CD4-positive, alpha-beta T cell treated with Interleukin-4 for 4 hours (primary cell): ENCODE data around the gene IDI2.
"Not testable (repeated sequence)": the region's sequence is repeated elsewhere in the genome, so short reads cannot be mapped to it uniquely, and the experiment has no call there.

Experiments used
- DNase-seq: peaks from one replicate; pipeline ENCODE4 v3.0.0-alpha.2; 2020

The IDI2 gene

DNA sequence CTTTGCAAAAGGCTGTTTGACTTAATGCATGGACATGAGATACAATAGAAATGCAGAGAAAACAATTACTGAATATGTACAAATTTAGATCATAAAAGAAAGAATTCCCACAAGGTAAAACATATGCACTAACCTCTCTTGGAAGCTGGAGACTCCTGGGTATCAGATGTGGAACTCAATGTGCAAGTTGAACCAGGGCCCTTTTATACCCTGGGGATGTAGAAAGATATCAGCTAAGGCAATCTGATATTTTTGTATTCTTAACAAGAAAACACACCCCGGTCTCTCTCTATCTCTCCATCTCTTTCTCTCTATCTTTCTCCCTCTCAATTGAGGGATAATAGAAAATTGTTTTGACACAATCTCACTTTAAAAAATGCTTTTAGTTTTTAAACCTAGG, at the start of gene IDI2:
Gene IDI2 (minus strand): TSS at position 177 of the 400 bp plus-strand sequence. CDS start 1,136 bp downstream, outside the sequence.
- DNase-seq, result no peak

DNA sequence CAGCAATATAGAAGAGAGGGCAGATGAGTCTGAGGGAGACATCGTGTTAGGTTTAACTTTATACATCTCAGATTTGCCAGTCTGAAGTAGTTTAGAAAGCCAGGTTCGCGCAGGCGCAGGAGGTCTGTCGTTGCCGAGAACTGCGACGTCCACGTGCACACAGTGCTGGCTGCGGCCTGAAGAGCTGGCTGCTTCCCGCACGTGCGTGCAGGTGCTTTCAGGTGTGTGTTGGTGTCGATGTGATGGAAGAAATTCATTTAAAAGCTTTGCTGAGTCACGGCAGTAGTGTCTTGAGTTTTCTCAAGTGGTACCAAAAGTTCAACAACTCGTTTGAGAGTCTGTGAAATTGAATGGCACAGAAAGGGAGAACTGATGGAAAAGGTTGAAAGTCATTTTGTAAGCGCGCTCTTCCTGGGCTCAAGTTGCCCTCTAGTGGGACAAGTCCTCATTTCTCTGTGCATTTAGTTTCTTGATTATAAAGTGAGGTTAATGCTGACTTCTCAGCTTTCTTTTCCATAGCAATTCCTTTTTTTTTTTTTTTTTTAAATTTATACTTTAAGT, 49.2 kb upstream of the IDI2 start:
- DNase-seq, result no peak

DNA sequence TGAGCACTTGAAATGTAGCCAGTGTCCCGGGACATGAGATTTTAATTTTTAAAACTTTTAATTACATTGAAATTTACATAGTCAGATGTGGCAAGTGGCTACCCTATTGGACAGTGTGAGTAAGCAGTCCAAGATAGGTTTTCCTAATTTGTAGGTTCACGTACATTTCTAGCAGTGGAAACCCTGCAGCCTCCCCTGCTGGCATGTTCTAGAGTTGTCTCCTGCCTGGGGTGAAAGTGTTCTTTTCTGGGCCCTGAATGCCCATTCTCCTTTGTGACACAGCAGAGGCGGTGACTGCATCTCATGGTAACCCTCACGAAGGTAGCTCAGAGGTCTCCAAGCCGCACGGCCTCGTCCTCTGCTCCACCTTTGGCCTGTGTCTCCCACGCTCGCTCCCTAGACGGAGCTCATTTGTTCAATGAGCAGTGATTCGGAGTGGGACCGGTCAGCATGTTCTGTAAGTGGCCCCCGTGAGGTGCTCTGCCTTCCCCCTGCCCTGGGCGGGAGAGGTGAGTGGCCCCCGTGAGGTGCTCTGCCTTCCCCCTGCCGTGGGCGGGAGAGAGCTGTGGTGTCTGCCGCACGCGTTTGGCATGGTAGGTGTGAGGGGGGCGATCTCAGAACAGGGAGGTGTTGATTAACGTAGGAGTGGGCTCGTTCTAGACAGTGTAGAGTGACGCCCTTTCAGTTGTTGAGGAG, 48.5 kb upstream of the IDI2 start:
- DNase-seq, result no peak

DNA sequence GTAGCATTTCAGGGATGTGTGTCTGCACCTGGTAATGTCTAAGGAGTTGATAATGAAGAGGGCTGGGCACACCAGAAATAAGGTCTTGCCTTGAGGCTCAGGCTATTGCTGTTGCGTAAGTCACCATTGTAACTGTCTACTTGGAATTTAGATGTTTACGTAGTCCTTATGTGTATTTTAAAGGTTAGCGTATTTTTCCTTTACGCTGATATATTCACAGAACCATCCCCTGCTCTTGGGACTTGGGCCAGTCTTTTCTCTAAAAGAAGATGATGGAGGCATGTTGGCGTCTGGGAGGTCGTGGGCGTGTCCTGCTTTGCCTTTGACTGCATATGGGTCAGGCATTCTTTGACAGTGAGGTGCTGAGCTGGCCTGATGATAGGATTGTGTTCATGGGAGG, 45.3 kb upstream of the IDI2 start:
- DNase-seq, result no peak

DNA sequence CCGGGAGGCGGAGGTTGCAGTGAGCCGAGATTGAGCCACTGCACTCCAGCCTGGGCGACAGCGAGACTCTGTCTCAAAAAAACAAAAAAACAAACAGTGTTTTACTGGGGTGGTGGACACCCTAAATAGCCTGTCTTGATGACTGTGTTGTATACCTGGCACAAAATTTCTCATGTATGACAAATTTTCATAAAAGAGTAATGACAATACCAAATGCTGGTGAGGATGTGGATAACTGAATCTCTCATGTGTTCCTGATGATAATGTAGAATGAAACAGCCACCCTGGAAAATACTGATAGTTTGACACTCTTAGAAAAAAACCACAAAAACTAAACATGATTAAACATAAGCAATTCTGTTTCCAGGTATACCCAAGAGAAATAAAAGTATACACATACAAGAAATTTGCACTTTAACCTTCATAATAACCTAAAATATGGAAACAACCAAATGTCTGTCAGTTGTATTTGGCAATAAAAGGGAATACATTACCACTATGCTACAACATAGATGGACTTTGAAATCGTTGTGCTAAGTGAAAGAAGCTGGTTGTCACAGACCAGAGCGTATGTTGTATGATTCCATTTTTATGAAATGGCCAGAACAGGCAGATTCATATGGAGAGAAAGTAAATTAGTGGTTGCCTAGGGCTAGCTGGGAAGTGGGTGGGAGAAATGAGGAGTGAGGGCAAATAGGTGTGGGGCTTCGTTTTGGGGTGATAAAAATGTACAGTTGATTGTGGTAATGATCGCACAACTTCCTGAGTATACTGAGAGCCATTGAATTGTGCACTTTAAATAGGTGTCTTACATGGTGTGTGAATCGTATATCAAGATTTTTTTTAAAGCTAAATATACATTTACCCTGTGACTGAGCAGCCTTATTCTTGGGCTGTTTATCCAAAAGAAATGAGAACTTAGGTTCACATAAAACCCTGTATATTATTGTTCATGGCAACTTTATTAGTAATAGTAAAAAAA, 43.0 kb upstream of the IDI2 start:
- DNase-seq, result no peak

GRCh38 chr10:1066734-1067133, 41.1 kb upstream of the IDI2 start:
- DNase-seq, result not testable (repeated sequence)

GRCh38 chr10:1064964-1065247, 39.2 kb upstream of the IDI2 start:
- no peak for DNase-seq

DNA sequence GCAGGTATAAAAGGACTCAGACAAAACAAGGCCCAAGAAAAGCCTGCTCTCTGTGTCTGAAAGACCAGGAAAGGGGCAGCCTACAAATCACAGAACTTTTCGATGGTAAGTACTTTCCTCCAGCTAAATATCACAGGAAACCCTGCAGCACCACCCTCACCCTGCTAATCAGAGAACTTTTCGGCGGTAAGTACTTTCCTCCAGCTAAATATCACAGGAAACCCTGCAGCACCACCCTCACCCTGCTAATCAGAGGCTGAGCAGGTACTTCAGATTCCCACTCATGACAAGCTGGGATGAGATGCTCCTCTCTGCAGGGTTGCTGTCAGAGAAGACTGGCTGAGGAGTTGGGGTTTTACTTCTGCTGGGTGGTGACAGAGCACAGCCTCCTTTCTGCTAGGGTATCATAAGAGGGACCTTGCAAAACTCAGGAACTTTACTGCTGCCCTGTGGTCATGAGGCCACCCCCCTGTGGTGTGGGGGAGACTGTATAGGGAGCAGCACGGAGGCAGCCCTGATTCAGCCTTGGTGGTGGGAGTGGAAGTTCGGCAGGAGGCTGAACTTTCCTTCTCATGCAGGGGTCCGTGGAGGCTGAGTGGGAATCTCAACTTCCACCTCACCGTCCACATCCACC, 37.7 kb upstream of the IDI2 start:
- peak; percentile 61 for DNase-seq

DNA sequence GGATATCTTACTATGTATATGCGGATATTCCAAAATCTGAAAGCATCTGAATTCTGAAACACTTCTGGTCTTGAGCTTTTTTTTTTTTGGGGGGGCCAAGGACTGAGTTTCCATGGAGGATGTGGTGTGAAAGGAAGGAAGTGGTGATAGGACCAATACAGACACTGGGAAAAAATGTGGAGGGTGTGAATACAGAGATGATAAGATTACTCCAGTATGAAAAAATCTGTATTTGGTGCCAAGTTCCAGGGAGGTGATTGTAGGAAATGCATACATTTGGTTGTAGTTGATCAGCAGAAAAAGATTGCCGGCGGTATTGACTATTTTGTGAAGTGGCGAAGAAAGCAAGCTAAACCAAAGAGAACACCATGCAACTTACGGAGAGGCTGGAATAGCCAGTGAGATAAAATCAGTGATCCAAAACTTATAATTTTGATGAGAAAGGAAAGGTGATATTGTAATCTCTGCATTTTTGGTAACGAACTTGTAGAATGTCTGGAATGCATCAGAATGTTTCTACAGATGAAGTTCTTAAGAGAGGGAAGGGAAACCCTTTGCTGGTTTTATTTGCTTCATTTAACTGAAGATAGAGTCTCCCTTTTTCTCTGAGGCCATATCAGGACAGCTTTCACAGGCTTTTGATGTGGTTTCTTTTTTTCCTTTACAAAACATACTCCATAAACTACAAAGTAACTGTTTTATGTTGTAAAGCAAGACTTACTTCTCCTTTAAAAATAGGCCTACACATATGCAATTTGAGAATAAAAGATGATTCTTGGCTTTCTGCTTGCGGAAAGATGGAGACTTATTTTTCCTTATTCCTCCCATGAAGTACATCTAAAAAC, 36.5 kb upstream of the IDI2 start:
- DNase-seq, result peak; percentile 26

- no peak for DNase-seq
Observed at GRCh38 chr10:1059902-1060301, 34.2 kb upstream of the IDI2 start.

- no peak for DNase-seq
Observed at GRCh38 chr10:1058017-1058416, 32.4 kb upstream of the IDI2 start.

GRCh38 chr10:1057106-1057657, 31.5 kb upstream of the IDI2 start:
- DNase-seq, result peak; percentile 25

GRCh38 chr10:1056326-1057105, 30.9 kb upstream of the IDI2 start, which contains the start of gene WDR37:
TSS of gene WDR37 (plus strand) at chr10:1056385. CDS start at chr10:1072156, 15,771 bp downstream.
- DNase-seq, result peak; percentile 84

DNA sequence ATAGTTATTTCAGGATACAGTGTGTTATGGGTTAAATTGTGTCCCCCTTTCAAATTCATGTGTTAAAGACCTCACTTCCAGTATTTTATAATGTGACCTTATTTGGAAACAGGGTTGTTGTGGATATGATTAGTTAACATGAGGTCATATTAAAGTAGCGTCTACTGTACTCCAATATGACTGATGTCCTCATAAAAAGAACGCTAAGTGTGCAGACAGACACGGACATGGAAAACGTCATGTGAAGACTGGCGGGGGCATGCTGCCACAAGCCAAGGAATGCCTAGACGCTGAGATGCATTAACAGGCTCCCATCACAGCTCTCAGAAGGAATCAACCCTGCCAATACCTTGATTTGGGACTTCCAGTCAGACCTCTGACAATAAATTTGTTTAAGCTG, 29.0 kb upstream of the IDI2 start:
- DNase-seq, result no peak

GRCh38 chr10:1050554-1050953, 24.9 kb upstream of the IDI2 start:
- peak; percentile 55 for DNase-seq

DNA sequence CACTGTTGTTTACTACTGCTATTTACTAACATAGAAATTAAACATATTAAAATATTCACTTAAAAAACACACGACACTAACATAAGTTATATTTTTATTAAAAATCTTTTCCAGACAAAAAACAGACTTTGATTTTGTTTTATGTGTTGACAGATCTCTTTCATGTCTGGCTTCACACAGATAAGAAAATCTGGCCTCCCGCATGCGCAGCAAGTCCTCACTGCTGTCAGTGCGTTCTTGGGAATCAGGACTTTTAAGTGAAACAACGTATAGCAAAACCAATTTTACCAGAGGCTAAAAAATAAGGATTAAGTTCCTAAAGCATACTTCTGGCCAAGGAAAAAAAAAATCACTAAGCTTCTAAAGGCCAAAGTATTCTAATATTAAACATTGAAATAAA, 24.5 kb upstream of the IDI2 start:
- no peak for DNase-seq

DNA sequence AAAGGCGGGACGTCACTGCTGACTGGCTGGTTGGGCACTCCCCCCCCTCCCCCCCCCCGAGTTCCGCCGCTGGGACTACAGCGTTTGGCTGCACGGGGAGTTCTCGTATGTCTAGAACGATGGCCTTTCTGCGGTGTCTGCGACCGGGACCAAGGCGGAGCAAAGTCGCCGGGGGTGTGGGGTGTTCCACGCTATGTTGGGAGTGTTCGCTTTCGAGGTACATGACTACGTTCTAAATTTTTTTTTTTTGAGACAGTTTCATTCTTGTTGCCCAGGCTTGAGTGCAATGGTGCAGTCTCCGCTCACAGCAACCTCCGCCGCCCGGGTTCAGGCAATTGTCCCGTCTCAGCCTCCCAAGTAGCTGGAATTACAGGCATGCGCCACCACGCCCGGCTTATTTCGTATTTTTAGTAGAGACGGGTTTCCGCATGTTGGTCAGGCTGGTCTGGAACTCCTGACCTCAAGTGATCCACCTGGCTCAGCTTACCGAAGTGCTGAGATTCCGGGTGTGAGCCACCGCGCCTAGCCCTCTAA, 23.8 kb upstream of the IDI2 start:
- no peak for DNase-seq

GRCh38 chr10:1048732-1049424, 23.2 kb upstream of the IDI2 start, which contains the start of gene IDI1:
TSS of gene IDI1 (minus strand) at chr10:1049119. CDS start at chr10:1049003, 116 bp downstream.
- peak; percentile 96 for DNase-seq

- DNase-seq, result peak; percentile 47
Observed at GRCh38 chr10:1048349-1048731, 22.7 kb upstream of the IDI2 start.

- DNase-seq, result no peak
Observed at GRCh38 chr10:1047937-1048336, 22.3 kb upstream of the IDI2 start.
